ENCODE data around the gene PTPRG. TPM values are rescaled to one million over a fixed set of nuclear protein-coding genes. Genes with fewer than 3 reads are reported as not detected.

The PTPRG gene
- total RNA-seq, 3 donors from 2014 or later (not counting 1 experiment from before 2014, with no cell fraction given) = 1.0 to 2.9 (median 2.5) TPM

DNA sequence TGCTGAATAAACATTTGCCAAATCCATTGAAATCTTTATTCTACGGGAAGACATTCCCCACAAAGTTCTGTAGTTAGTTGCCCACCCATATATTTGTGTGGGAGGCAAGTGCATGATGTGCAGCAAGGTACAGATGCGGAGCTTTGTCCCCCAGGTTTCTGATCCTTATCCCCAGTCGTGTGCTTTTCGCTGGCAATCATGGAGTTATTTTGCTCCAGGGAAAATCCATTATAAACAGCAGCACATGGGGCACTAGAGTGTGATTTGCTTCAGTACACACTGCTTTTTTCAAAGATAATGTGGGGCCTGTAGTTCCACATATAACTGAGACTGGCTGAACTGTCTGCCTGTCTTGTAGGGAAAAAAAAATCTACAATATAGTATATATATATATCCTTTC is 679.9 kb downstream of the PTPRG start:
- no peak overlapping the region for H3K27ac ChIP-seq (ENCODE audit: low read length)
- no peak for TF ChIP-seq CTCF (IDR thresholded peaks at IDR 0.05)
- no peaks in the 10 kb centered on the region for H3K9me3 ChIP-seq (ENCODE audit: control insufficient read depth, insufficient read depth, low read length)
- WGBS (ENCODE audit: insufficient coverage) = 80% methylated on average over 4 of the region's 4 CpGs
- intact Hi-C loops (cut with micrococcal nuclease) = no loop called here
- Mint-ChIP-seq H3K27ac (no peak overlapping the region), H3K4me3 (no peak overlapping the region), H3K36me3 (no peaks in the 10 kb centered on the region), H3K4me1 (no peaks in the 10 kb centered on the region), H3K9me3 (peaks cover 0 to 2% of the 10 kb centered on the region in 2 donors), H3K27me3 (ENCODE audit: low read depth in 2 of 2) (peaks cover 0 to 4% of the 10 kb centered on the region in 2 donors)
- no peak overlapping the region for H3K4me3 ChIP-seq (ENCODE audit: low read length)
- H3K4me1 ChIP-seq (ENCODE audit: control insufficient read depth, insufficient read depth, low read length) = no peaks in the 10 kb centered on the region
- ATAC-seq = no peak
- no peaks in the 10 kb centered on the region for H3K36me3 ChIP-seq (ENCODE audit: control insufficient read depth, insufficient read depth, low read length)
- no peaks in the 10 kb centered on the region for H3K27me3 ChIP-seq (ENCODE audit: control insufficient read depth, insufficient read depth, low read length)
- DNase-seq = no peak

- WGBS (ENCODE audit: insufficient coverage) = 90% methylated on average over 12 of the region's 12 CpGs
- ATAC-seq = no peak
- no peaks in the 10 kb centered on the region for H3K36me3 ChIP-seq (ENCODE audit: control insufficient read depth, insufficient read depth, low read length)
These were observed 681.6 kb downstream of the PTPRG start for GRCh38 chr3:62242831-62243509.

GRCh38 chr3:62246094-62246493 is 684.7 kb downstream of the PTPRG start:
- DNase-seq (no peak), ATAC-seq (no peak)
- Mint-ChIP-seq H3K27me3 (ENCODE audit: low read depth in 2 of 2) (no peaks in the 10 kb centered on the region), H3K4me1 (no peaks in the 10 kb centered on the region), H3K27ac (no peak overlapping the region), H3K36me3 (no peaks in the 10 kb centered on the region), H3K4me3 (no peak overlapping the region), H3K9me3 (peaks cover 0 to 2% of the 10 kb centered on the region in 2 donors)
- H3K36me3 ChIP-seq (ENCODE audit: control insufficient read depth, insufficient read depth, low read length) = no peaks in the 10 kb centered on the region
- intact Hi-C loops (cut with micrococcal nuclease) = no loop called here
- no peak overlapping the region for H3K4me3 ChIP-seq (ENCODE audit: low read length)
- 73% methylated on average over 2 of the region's 2 CpGs for WGBS (ENCODE audit: insufficient coverage)
- TF ChIP-seq CTCF (IDR thresholded peaks at IDR 0.05) = no peak
- no peaks in the 10 kb centered on the region for H3K27me3 ChIP-seq (ENCODE audit: control insufficient read depth, insufficient read depth, low read length)
- no peaks in the 10 kb centered on the region for H3K9me3 ChIP-seq (ENCODE audit: control insufficient read depth, insufficient read depth, low read length)
- no peak overlapping the region for H3K27ac ChIP-seq (ENCODE audit: low read length)
- H3K4me1 ChIP-seq (ENCODE audit: control insufficient read depth, insufficient read depth, low read length) = no peaks in the 10 kb centered on the region

More at GRCh38 chr3:62242831-62243509, 681.6 kb downstream of the PTPRG start:
- TF ChIP-seq CTCF (IDR thresholded peaks at IDR 0.05) = no peak
- no peaks in the 10 kb centered on the region for H3K27me3 ChIP-seq (ENCODE audit: control insufficient read depth, insufficient read depth, low read length)
- Mint-ChIP-seq H3K9me3 (peaks cover 0 to 2% of the 10 kb centered on the region in 2 donors), H3K27me3 (ENCODE audit: low read depth in 2 of 2) (peaks cover 0 to 4% of the 10 kb centered on the region in 2 donors), H3K36me3 (no peaks in the 10 kb centered on the region), H3K4me3 (no peak overlapping the region), H3K27ac (no peak overlapping the region), H3K4me1 (no peaks in the 10 kb centered on the region)
- no peak overlapping the region for H3K27ac ChIP-seq (ENCODE audit: low read length)
- DNase-seq = no peak
- H3K4me1 ChIP-seq (ENCODE audit: control insufficient read depth, insufficient read depth, low read length) = no peaks in the 10 kb centered on the region
- no peaks in the 10 kb centered on the region for H3K9me3 ChIP-seq (ENCODE audit: control insufficient read depth, insufficient read depth, low read length)
- H3K4me3 ChIP-seq (ENCODE audit: low read length) = no peak overlapping the region
- intact Hi-C loops (cut with micrococcal nuclease) = no loop called here

DNA sequence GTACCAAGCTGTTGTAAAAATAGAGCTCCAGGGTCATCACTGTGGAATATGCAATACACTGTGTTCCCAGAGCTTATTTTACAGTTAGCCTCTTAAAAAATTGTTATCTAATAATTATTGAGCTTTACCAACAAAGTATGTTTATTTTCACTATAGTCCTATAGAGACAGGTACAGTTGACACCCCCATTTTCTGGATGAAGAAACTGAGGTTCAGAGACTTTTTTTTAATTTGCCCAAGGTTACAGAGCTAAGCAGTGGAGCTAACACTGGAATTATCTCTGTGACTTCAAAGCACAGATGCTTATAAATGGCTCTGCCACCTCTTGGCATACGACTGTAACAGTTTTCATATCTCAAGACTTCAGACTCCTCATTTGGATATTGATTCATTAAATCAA is 685.6 kb downstream of the PTPRG start:
- H3K4me1 Mint-ChIP-seq = no peaks in the 10 kb centered on the region
- no peaks in the 10 kb centered on the region for H3K36me3 Mint-ChIP-seq
- no peaks in the 10 kb centered on the region for H3K9me3 ChIP-seq (ENCODE audit: control insufficient read depth, insufficient read depth, low read length)
- H3K4me3 ChIP-seq (ENCODE audit: low read length) = no peak overlapping the region
- intact Hi-C loops (cut with micrococcal nuclease) = no loop called here
- TF ChIP-seq CTCF (IDR thresholded peaks at IDR 0.05) = no peak
- H3K4me3 Mint-ChIP-seq = no peak overlapping the region
- 91% methylated on average over 1 of the region's 1 CpG for WGBS (ENCODE audit: insufficient coverage)
- no peak overlapping the region for H3K27ac Mint-ChIP-seq
- H3K27me3 ChIP-seq (ENCODE audit: control insufficient read depth, insufficient read depth, low read length) = no peaks in the 10 kb centered on the region
- DNase-seq (no peak), ATAC-seq (no peak)
- no peaks in the 10 kb centered on the region for H3K4me1 ChIP-seq (ENCODE audit: control insufficient read depth, insufficient read depth, low read length)
- H3K27me3 Mint-ChIP-seq (ENCODE audit: low read depth in 2 of 2) = no peaks in the 10 kb centered on the region
- peaks cover 0 to 1% of the 10 kb centered on the region in 2 donors for H3K9me3 Mint-ChIP-seq
- no peak overlapping the region for H3K27ac ChIP-seq (ENCODE audit: low read length)
- H3K36me3 ChIP-seq (ENCODE audit: control insufficient read depth, insufficient read depth, low read length) = no peaks in the 10 kb centered on the region

Measured in natural killer cell (primary cell).